Parathyroid adenoma (tissue), 2 donors: Measurements from ENCODE around the gene SLCO2A1.

Experiments used
- H2AFZ ChIP-seq: fragments of 300-600 bp; sonication (generic); one replicate; pipeline ENCODE4 v1.7.0; 2017; ENCODE audit warnings: antibody characterized with exemption, mild to moderate bottlenecking
- H3K27ac ChIP-seq: fragments of 300-600 bp; sonication (generic); one replicate; pipeline ENCODE4 v1.7.0; 2017
- H3K27me3 ChIP-seq: fragments of 300-600 bp; sonication (generic); one replicate; pipeline ENCODE4 v1.7.0; 2017; ENCODE audit warnings: low read length; ENCODE audit not compliant: control insufficient read depth, insufficient read depth
- H3K36me3 ChIP-seq: fragments of 300-600 bp; sonication (generic); one replicate; pipeline ENCODE4 v1.7.0; 2017; ENCODE audit warnings: low read length; ENCODE audit not compliant: control insufficient read depth, insufficient read depth
- H3K4me1 ChIP-seq: fragments of 300-600 bp; sonication (generic); one replicate; pipeline ENCODE4 v1.7.0; 2017; ENCODE audit warnings: control low read depth
- H3K4me2 ChIP-seq: fragments of 300-600 bp; sonication (generic); one replicate; pipeline ENCODE4 v1.7.0; 2017; ENCODE audit warnings: low read length
- H3K4me3 ChIP-seq: fragments of 300-600 bp; sonication (generic); one replicate; pipeline ENCODE4 v1.7.0; 2017; ENCODE audit warnings: low read depth, low read length
- H3K79me2 ChIP-seq: fragments of 300-600 bp; sonication (generic); one replicate; pipeline ENCODE4 v1.7.0; 2017; ENCODE audit warnings: control low read depth
- H3K9ac ChIP-seq: fragments of 300-600 bp; sonication (generic); one replicate; pipeline ENCODE4 v1.7.0; 2017; ENCODE audit warnings: mild to moderate bottlenecking
- H3K9me3 ChIP-seq: fragments of 300-600 bp; sonication (generic); one replicate; pipeline ENCODE4 v1.7.0; 2017; ENCODE audit warnings: low read length; ENCODE audit not compliant: control insufficient read depth
- CTCF ChIP-seq: fragments of 300-600 bp; sonication (generic); IDR thresholded peaks from one replicate; pipeline ENCODE4 v1.7.0; 2017; ENCODE audit warnings: antibody characterized with exemption, mild to moderate bottlenecking
- donor health status: primary hyperparathyroidism.

The SLCO2A1 gene

DNA sequence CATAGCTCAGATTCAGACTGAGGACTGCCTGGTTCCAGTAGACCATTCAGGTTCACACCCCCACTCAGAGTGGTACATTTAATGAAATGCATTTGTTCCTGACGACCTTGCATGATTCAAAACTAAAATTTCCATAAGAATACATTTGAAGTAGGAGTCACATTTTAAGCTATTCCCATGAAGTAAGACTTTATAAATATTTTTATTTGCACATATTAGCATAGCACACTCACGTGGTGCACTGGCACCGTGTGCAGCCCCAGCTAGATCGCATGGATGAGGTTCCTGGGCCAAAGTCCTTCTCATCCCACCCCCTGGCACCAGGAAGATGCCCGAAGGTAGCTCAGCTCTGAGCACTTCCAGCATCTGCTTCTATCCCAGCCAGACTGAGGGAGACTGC is 59.4 kb downstream of the SLCO2A1 start:
- no peaks in the 10 kb centered on the region for H3K79me2 ChIP-seq
- no peaks in the 10 kb centered on the region for H3K9me3 ChIP-seq
- peaks cover 2% of the 10 kb centered on the region for H3K27me3 ChIP-seq
- H3K36me3 ChIP-seq: no peaks in the 10 kb centered on the region
- TF ChIP-seq CTCF: no peak
- no peak overlapping the region for H2AFZ ChIP-seq
- H3K4me2 ChIP-seq: no peak overlapping the region
- H3K27ac ChIP-seq: no peak overlapping the region
- H3K9ac ChIP-seq: no peak overlapping the region
- H3K4me1 ChIP-seq: no peaks in the 10 kb centered on the region
- no peak overlapping the region for H3K4me3 ChIP-seq

GRCh38 chr3:133967992-133968892 is 61.5 kb downstream of the SLCO2A1 start:
- Histone ChIP-seq H3K36me3 (no peaks in the 10 kb centered on the region), H3K9me3 (no peaks in the 10 kb centered on the region), H3K27me3 (peaks cover 2% of the 10 kb centered on the region), H3K4me3 (no peak overlapping the region), H3K79me2 (no peaks in the 10 kb centered on the region), H3K4me2 (no peak overlapping the region), H3K4me1 (no peaks in the 10 kb centered on the region), H3K27ac (no peak overlapping the region), H3K9ac (no peak overlapping the region), H2AFZ (no peak overlapping the region)
- no peak for TF ChIP-seq CTCF

DNA sequence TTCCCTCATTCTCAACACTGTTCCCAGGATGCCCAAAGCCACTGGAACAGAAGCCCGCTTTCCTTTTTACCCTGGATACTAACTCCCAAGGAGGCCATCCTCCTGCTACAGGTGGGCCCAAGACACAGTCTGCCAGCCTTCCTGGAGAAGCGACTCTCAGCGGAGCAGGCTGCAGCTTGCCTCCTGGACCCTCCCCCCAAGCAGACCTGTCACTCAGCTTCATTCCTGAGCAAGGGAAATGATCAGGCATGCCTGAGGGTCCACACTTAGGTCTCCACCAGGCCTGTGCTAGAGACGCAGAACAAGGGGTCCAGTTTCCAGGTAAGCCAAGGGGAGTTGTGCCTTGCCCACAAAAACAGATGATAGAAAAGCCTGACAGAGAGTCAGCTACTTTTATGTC is 62.8 kb downstream of the SLCO2A1 start:
- Histone ChIP-seq H3K4me1 (no peaks in the 10 kb centered on the region), H3K36me3 (no peaks in the 10 kb centered on the region), H3K4me3 (no peak overlapping the region), H3K9me3 (no peaks in the 10 kb centered on the region), H3K79me2 (no peaks in the 10 kb centered on the region), H3K4me2 (no peak overlapping the region), H2AFZ (no peak overlapping the region), H3K27ac (no peak overlapping the region), H3K9ac (no peak overlapping the region), H3K27me3 (peaks cover 2% of the 10 kb centered on the region)
- no peak for TF ChIP-seq CTCF

DNA sequence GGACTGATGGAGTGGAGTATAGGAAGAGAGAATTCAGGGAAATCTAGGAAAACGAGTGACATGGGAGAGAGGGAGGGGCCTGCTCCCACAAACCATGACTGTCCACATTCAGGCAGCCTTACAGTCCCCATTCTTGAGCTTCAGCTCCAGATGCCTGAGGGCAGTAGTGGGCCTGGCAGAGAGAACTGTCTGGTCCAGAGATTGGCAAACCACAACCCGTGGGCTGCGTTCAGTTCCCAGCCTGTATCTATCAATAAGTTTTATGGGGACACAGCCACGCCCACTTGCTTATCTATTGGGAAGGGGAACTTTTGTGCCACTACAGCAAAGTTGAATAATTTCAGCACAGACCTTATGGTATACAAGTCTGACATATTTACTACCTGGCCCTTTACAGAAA is 63.8 kb downstream of the SLCO2A1 start:
- H3K36me3 ChIP-seq: no peaks in the 10 kb centered on the region
- no peak overlapping the region for H3K4me3 ChIP-seq
- H2AFZ ChIP-seq: no peak overlapping the region
- TF ChIP-seq CTCF: no peak
- H3K9me3 ChIP-seq: no peaks in the 10 kb centered on the region
- H3K4me1 ChIP-seq: no peaks in the 10 kb centered on the region
- no peak overlapping the region for H3K9ac ChIP-seq
- no peaks in the 10 kb centered on the region for H3K79me2 ChIP-seq
- H3K27me3 ChIP-seq: peaks cover 2% of the 10 kb centered on the region
- H3K27ac ChIP-seq: no peak overlapping the region
- no peak overlapping the region for H3K4me2 ChIP-seq
